ENCODE results near the gene CFAP97. TPM values are rescaled to one million over a fixed set of nuclear protein-coding genes. Genes with fewer than 3 reads are reported as not detected.

CFAP97 gene
- total RNA-seq, result 74.3 and 77.1 TPM in 2 replicates

GRCh38 chr4:185203486-185204237 is at the start of gene CFAP97:
TSS of gene CFAP97 (minus strand) at chr4:185204000. CDS start at chr4:185191196, 12,804 bp downstream.
- TF ChIP-seq CTCF (IDR thresholded peaks at IDR 0.05; ENCODE audit: extremely low read depth, low read depth, low read length), result no peak
- H4K20me1 ChIP-seq (ENCODE audit: insufficient read depth, low read length), result peaks cover 9% of the 10 kb centered on the region
- peak within 1 kb of the TSS; percentile 100 for H3K4me2 ChIP-seq (ENCODE audit: insufficient read depth, low read length)
- peak within 1 kb of the TSS; percentile 75 for H3K4me3 ChIP-seq (ENCODE audit: insufficient read depth, low read length)
- peak within 1 kb of the TSS; percentile 86 for H3K27ac ChIP-seq (ENCODE audit: low read depth, low read length)
- peaks cover 58% of the 10 kb centered on the region for H3K79me2 ChIP-seq (ENCODE audit: insufficient read depth, low read length)
- peaks cover 27% of the 10 kb centered on the region for H3K4me1 ChIP-seq (ENCODE audit: insufficient read depth, low read length)
- peaks cover 4% of the 10 kb centered on the region for H3K36me3 ChIP-seq (ENCODE audit: insufficient read depth, low read length)
- no peaks in the 10 kb centered on the region for H3K27me3 ChIP-seq (ENCODE audit: insufficient read depth, low read length)
- H3K9me3 ChIP-seq (ENCODE audit: low read depth, low read length), result no peaks in the 10 kb centered on the region
- peak; percentile 99 for DNase-seq (ENCODE audit: insufficient read length, low spot score, missing footprints)
- peak within 1 kb of the TSS; percentile 96 for H2AFZ ChIP-seq (ENCODE audit: low read length)

DNA sequence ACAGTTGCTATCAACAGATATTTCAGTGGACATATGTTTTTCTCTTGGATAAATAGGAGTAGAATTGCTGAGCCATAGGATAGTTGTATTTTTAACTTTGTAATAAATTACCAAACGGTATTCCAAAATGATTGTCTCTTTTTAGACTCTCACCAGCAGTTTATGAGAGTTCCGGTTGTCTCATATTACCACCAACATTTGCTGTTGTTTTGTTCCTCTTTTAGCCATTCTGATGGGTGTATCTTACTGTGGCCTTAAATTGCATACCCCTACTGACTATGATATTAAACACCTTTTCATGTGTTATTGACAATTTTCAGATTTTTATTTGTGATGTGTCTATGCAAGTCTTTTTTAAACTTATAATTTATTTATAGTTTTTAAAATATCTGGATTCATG is 45.3 kb upstream of the CFAP97 start:
- TF ChIP-seq CTCF (IDR thresholded peaks at IDR 0.05; ENCODE audit: extremely low read depth, low read depth, low read length), result no peak
- Histone ChIP-seq H3K4me2 (ENCODE audit: insufficient read depth, low read length) (no peak overlapping the region), H3K27ac (ENCODE audit: low read depth, low read length) (no peak overlapping the region), H3K4me3 (ENCODE audit: insufficient read depth, low read length) (no peak overlapping the region), H3K36me3 (ENCODE audit: insufficient read depth, low read length) (peaks cover 27% of the 10 kb centered on the region), H2AFZ (ENCODE audit: low read length) (no peak overlapping the region), H4K20me1 (ENCODE audit: insufficient read depth, low read length) (peaks cover 2% of the 10 kb centered on the region), H3K79me2 (ENCODE audit: insufficient read depth, low read length) (peaks cover 39% of the 10 kb centered on the region), H3K9me3 (ENCODE audit: low read depth, low read length) (no peaks in the 10 kb centered on the region), H3K27me3 (ENCODE audit: insufficient read depth, low read length) (no peaks in the 10 kb centered on the region), H3K4me1 (ENCODE audit: insufficient read depth, low read length) (peaks cover 6% of the 10 kb centered on the region)
- no peak for DNase-seq (ENCODE audit: insufficient read length, low spot score, missing footprints)

DNA sequence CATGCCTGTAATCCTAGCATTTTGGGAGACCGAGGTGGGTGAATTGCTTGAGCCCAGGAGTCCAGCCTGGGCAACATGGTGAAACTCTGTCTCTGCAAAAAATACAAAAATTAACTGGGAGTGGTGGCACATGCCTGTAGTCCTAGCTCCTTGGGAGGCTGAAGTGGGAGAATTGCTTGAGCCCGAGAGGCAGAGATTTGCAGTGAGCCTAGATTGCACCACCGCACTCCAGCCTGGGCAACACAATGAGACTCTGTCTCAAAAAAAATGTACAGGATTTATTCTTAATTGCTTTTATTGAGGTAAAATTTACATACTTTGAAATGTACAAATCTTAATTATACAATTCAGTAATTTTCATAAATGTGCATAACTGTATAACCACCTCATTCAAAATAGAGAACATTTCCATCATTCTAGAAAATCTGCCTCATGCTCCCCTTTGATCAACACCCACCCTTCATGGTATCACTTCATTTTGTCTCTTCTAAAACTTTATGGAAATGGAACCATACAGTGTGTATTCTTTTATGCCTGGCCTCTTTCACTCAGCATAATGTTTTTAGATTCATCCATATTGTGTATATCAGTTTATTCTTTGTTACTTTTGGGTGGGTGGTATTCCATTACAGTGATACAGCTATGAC is 44.7 kb upstream of the CFAP97 start:
- H3K27me3 ChIP-seq (ENCODE audit: insufficient read depth, low read length), result no peaks in the 10 kb centered on the region
- TF ChIP-seq CTCF (IDR thresholded peaks at IDR 0.05; ENCODE audit: extremely low read depth, low read depth, low read length), result no peak
- H3K4me1 ChIP-seq (ENCODE audit: insufficient read depth, low read length), result peaks cover 6% of the 10 kb centered on the region
- no peak overlapping the region for H2AFZ ChIP-seq (ENCODE audit: low read length)
- no peak overlapping the region for H3K4me2 ChIP-seq (ENCODE audit: insufficient read depth, low read length)
- DNase-seq (ENCODE audit: insufficient read length, low spot score, missing footprints), result no peak
- peaks cover 41% of the 10 kb centered on the region for H3K79me2 ChIP-seq (ENCODE audit: insufficient read depth, low read length)
- peaks cover 22% of the 10 kb centered on the region for H3K36me3 ChIP-seq (ENCODE audit: insufficient read depth, low read length)
- H3K27ac ChIP-seq (ENCODE audit: low read depth, low read length), result no peak overlapping the region
- no peaks in the 10 kb centered on the region for H3K9me3 ChIP-seq (ENCODE audit: low read depth, low read length)
- no peak overlapping the region for H3K4me3 ChIP-seq (ENCODE audit: insufficient read depth, low read length)
- H4K20me1 ChIP-seq (ENCODE audit: insufficient read depth, low read length), result peaks cover 7% of the 10 kb centered on the region

DNA sequence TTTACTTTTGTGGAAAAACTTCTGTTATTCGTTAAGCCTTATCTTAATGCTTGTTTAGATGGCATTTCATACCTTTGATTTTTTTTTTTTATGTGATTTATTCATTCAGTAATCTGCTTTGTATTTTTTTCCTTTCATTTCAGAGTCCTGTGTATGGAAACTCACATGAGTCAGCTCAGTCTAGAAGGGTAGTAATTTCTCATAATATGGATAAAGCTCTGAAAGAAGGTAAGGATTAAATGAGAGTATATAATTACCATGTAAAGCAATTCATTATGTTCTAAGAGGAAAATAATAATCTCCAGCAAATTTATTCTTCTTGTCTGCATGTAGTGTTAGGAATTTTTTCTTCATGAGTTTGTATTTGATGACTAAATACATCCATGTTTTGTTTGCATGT is 43.4 kb upstream of the CFAP97 start:
- Histone ChIP-seq H3K36me3 (ENCODE audit: insufficient read depth, low read length) (peaks cover 16% of the 10 kb centered on the region), H3K27ac (ENCODE audit: low read depth, low read length) (no peak overlapping the region), H4K20me1 (ENCODE audit: insufficient read depth, low read length) (peaks cover 18% of the 10 kb centered on the region), H3K4me3 (ENCODE audit: insufficient read depth, low read length) (no peak overlapping the region), H3K79me2 (ENCODE audit: insufficient read depth, low read length) (peaks cover 54% of the 10 kb centered on the region), H3K27me3 (ENCODE audit: insufficient read depth, low read length) (no peaks in the 10 kb centered on the region), H3K9me3 (ENCODE audit: low read depth, low read length) (no peaks in the 10 kb centered on the region), H3K4me2 (ENCODE audit: insufficient read depth, low read length) (peak overlapping the region; percentile 8), H2AFZ (ENCODE audit: low read length) (no peak overlapping the region), H3K4me1 (ENCODE audit: insufficient read depth, low read length) (peaks cover 15% of the 10 kb centered on the region)
- DNase-seq (ENCODE audit: insufficient read length, low spot score, missing footprints), result no peak
- TF ChIP-seq CTCF (IDR thresholded peaks at IDR 0.05; ENCODE audit: extremely low read depth, low read depth, low read length), result no peak
